GM12878 (cell line): ENCODE results near the gene MSGN1. TPM values are rescaled to one million over a fixed set of nuclear protein-coding genes. Genes with fewer than 3 reads are reported as not detected.

Source experiments
- BMI1 ChIP-seq: fragments of 450-650 bp; IDR thresholded peaks from 2 replicates; pipeline ENCODE4 v1.6.1; 2016; ENCODE audit warnings: mild to moderate bottlenecking, moderate library complexity, borderline replicate concordance
- BRCA1 ChIP-seq: IDR thresholded peaks from 2 replicates; pipeline ENCODE4 v1.6.1; 2011; ENCODE audit warnings: low read depth, low read length, improper control_type of control experiment
- CBFB ChIP-seq: IDR thresholded peaks from 2 replicates; pipeline ENCODE4 v1.6.1; 2016; ENCODE audit warnings: antibody characterized with exemption, low read depth
- CHD1 ChIP-seq: IDR thresholded peaks from 2 replicates; pipeline ENCODE4 v1.6.1; 2012; ENCODE audit warnings: low read depth, low read length, improper control_type of control experiment
- ETV6 ChIP-seq, 2 experiments: fragments of 450-650 bp in 1 of 2; IDR thresholded peaks in 1 of 2; conservative IDR thresholded peaks in 1 of 2; 2 replicates each; pipeline ENCODE4 v1.6.1; 2014; ENCODE audit warnings: antibody characterized with exemption in 1 of 2, borderline replicate concordance in 1 of 2, low read depth in 1 of 2, mild to moderate bottlenecking in 1 of 2, moderate library complexity in 1 of 2
- FOXM1 ChIP-seq: IDR thresholded peaks from 2 replicates; pipeline ENCODE4 v1.6.1; 2012; ENCODE audit warnings: low read depth, mild to moderate bottlenecking, inconsistent platforms, low read length, moderate library complexity
- HCFC1 ChIP-seq: fragments of 150-350 bp; IDR thresholded peaks from 2 replicates; pipeline ENCODE4 v1.6.1; 2014; ENCODE audit warnings: low read length
- IKZF1 ChIP-seq: fragments of 450-650 bp; conservative IDR thresholded peaks from 2 replicates; pipeline ENCODE4 v1.6.1; 2017; ENCODE audit warnings: antibody characterized with exemption, mild to moderate bottlenecking
- IKZF2 ChIP-seq, 2 experiments: fragments of 450-650 bp; IDR thresholded peaks; 2 replicates each; pipeline ENCODE4 v1.6.1; 2017; ENCODE audit warnings: mild to moderate bottlenecking in 2 of 2, moderate library complexity in 2 of 2
- IRF4 ChIP-seq: IDR thresholded peaks from 2 replicates; pipeline ENCODE4 v1.6.1; 2011; ENCODE audit warnings: low read depth, low read length
- LARP7 ChIP-seq: fragments of 450-650 bp; IDR thresholded peaks from 2 replicates; pipeline ENCODE4 v1.6.1; 2017; ENCODE audit warnings: mild to moderate bottlenecking
- MEF2A ChIP-seq: IDR thresholded peaks from 2 replicates; pipeline ENCODE4 v1.6.1; 2011; ENCODE audit warnings: low read depth, mild to moderate bottlenecking, low read length, moderate library complexity; ENCODE audit not compliant: insufficient read depth
- MTA2 ChIP-seq: fragments of 450-650 bp; IDR thresholded peaks from 2 replicates; pipeline ENCODE4 v1.6.1; 2016; ENCODE audit warnings: low read depth, mild to moderate bottlenecking, moderate library complexity
- NFIC ChIP-seq: IDR thresholded peaks from 2 replicates; pipeline ENCODE4 v1.6.1; 2012; ENCODE audit warnings: low read depth, mild to moderate bottlenecking, inconsistent platforms, low read length, moderate library complexity
- NFYA ChIP-seq: IDR thresholded peaks from 2 replicates; pipeline ENCODE4 v1.6.1; 2011; ENCODE audit warnings: low read depth, mild to moderate bottlenecking, low read length, improper control_type of control experiment, borderline replicate concordance
- NR2C1 ChIP-seq: fragments of 450-650 bp; IDR thresholded peaks from 2 replicates; pipeline ENCODE4 v1.6.1; 2017; ENCODE audit warnings: antibody characterized with exemption, mild to moderate bottlenecking, moderate library complexity
- RAD21 ChIP-seq: IDR thresholded peaks from 2 replicates; pipeline ENCODE4 v1.6.1; 2011; ENCODE audit warnings: mild to moderate bottlenecking, low read depth, low read length, moderate library complexity; ENCODE audit not compliant: insufficient read depth
- RAD51 ChIP-seq: fragments of 450-650 bp; IDR thresholded peaks from 2 replicates; pipeline ENCODE4 v1.6.1; 2016; ENCODE audit warnings: moderate library complexity, mild to moderate bottlenecking, inconsistent platforms
- RB1 ChIP-seq: fragments of 450-650 bp; formaldehyde crosslinking; IDR thresholded peaks from 2 replicates; pipeline ENCODE4 v1.6.1; 2017; ENCODE audit warnings: mild to moderate bottlenecking, borderline replicate concordance
- SIN3A ChIP-seq: IDR thresholded peaks from 2 replicates; pipeline ENCODE4 v1.6.1; 2012; ENCODE audit warnings: low read depth, low read length, improper control_type of control experiment
- SPI1 ChIP-seq: IDR thresholded peaks from 2 replicates; pipeline ENCODE4 v1.6.1; 2011; ENCODE audit warnings: low read depth, mild to moderate bottlenecking, low read length, moderate library complexity, borderline replicate concordance; ENCODE audit not compliant: insufficient read depth
- STAT3 ChIP-seq: IDR thresholded peaks from 2 replicates; pipeline ENCODE4 v1.6.1; 2011; ENCODE audit warnings: low read depth, low read length, improper control_type of control experiment
- TCF7 ChIP-seq: IDR thresholded peaks from 2 replicates; pipeline ENCODE4 v1.6.1; 2014; ENCODE audit warnings: antibody characterized with exemption, borderline replicate concordance
- YBX1 ChIP-seq: fragments of 450-650 bp; IDR thresholded peaks from 2 replicates; pipeline ENCODE4 v1.6.1; 2016; ENCODE audit warnings: antibody characterized with exemption
- ZNF207 ChIP-seq: fragments of 450-650 bp; IDR thresholded peaks from 2 replicates; pipeline ENCODE4 v1.6.1; 2014; ENCODE audit warnings: antibody characterized with exemption, mild to moderate bottlenecking, borderline replicate concordance
- ZNF384 ChIP-seq: IDR thresholded peaks from 2 replicates; pipeline ENCODE4 v1.6.1; 2012; ENCODE audit warnings: low read depth, mild to moderate bottlenecking, low read length, improper control_type of control experiment, borderline replicate concordance
- polyA plus RNA-seq, 11 experiments: library from polyadenylated mRNA; depleted of rRNA in 4 of 11; unstranded in 6 of 11; stranded (reverse) in 5 of 11; fragments of >200 nt; fragmentation: Nextera tagmentation in 4 of 11; fragmentation: Illumina TruSeq in 1 of 11; extraction: Ambion mirVana in 4 of 11; extraction: Trizol in 1 of 11; gene quantifications; 1 replicate in 1 of 11; 2 replicates in 10 of 11; pipeline versions ENCODE4 v1.2.1 to v1.2.3, GENCODE V29; 2011 to 2016; ENCODE audit warnings: inconsistent platforms in 2 of 11, missing spikeins in 2 of 11, low read depth in 1 of 11
- total RNA-seq, 4 experiments: library from RNA; depleted of rRNA in 3 of 4; stranded (reverse); fragments of >200 nt in 3 of 4; fragmentation: Illumina TruSeq in 1 of 4; extraction: Trizol in 1 of 4; gene quantifications; 2 replicates each; pipeline versions ENCODE4 v1.2.1 to v1.2.3, GENCODE V29; 2013 to 2021
- TF ChIP-seq, protein P1 (sequence below): fragments of 450-650 bp; IDR thresholded peaks from 2 replicates; pipeline ENCODE4 v1.6.1; 2016; ENCODE audit warnings: mild to moderate bottlenecking
- TF ChIP-seq, protein P2 (sequence below): fragments of 450-650 bp; IDR thresholded peaks from 2 replicates; pipeline ENCODE4 v1.6.1; 2016; ENCODE audit warnings: mild to moderate bottlenecking, moderate library complexity, borderline replicate concordance

Gene MSGN1
- total and polyA plus RNA-seq, 10 of the 15 experiments (the other 5 are each of a cell fraction or from before 2014, with no cell fraction given) = 0.27 TPM; not detected in 9

DNA sequence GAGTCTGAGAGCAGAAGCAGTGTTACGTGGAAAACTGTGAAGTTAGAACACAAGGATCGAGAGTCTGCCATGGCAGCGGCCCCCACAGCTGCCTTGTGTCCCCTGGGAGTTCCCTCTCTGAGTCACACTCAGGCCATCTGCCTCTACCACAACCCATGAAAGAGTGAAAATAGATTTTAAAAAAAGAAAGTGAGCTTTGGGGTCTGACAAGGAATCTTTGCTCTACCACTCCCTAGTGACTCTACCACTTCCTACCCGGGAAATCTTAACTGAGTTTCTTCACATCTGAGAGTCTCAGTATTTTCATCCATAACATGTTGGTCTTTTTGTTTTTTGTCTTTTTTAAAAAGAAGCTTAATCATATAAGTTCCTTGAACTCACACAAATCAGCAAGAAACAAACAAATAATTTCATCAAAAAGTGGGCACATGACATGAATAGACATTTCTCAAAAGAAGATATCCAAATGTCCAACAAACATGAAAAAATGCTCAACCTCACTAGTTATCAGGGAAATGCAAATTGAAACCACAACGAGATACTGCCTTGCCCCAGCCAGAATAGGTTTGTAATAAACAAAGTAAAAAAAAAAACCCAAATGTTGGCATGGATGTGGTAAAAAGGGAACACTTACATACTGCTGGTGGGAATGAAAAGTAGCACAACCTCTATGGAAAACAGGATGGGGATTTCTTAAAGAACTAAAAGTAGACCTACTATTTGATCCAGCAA, 2.4 kb upstream of the MSGN1 start (continued):
- TF ChIP-seq, protein P1, sequence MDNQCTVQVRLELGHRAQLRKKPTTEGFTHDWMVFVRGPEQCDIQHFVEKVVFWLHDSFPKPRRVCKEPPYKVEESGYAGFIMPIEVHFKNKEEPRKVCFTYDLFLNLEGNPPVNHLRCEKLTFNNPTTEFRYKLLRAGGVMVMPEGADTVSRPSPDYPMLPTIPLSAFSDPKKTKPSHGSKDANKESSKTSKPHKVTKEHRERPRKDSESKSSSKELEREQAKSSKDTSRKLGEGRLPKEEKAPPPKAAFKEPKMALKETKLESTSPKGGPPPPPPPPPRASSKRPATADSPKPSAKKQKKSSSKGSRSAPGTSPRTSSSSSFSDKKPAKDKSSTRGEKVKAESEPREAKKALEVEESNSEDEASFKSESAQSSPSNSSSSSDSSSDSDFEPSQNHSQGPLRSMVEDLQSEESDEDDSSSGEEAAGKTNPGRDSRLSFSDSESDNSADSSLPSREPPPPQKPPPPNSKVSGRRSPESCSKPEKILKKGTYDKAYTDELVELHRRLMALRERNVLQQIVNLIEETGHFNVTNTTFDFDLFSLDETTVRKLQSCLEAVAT = no peak
- TF ChIP-seq BRCA1 = no peak
- TF ChIP-seq YBX1 = peak; percentile 67; the same call in 1 of the 2 replicates
- TF ChIP-seq NR2C1 = no peak
- TF ChIP-seq IKZF1 = peak; percentile 99
- peak; percentile 95 for TF ChIP-seq MEF2A
- peak; percentile 68 for TF ChIP-seq CBFB
- TF ChIP-seq LARP7 = no peak
- TF ChIP-seq FOXM1 = peak; percentile 90
- peak; percentile 57; the same call in 1 of the 2 replicates for TF ChIP-seq RB1
- TF ChIP-seq ZNF207 = no peak
- no peak for TF ChIP-seq RAD51
- peak; percentile 68; the same call in 1 of the 2 replicates for TF ChIP-seq TCF7
- no peak for TF ChIP-seq SIN3A
- no peak for TF ChIP-seq CHD1
- no peak for TF ChIP-seq ZNF384
- 0 out of 2 replicates have a peak, but pooled peaks have one; percentile 3 for TF ChIP-seq RAD21
- peak; percentile 41; the same call in 1 of the 2 replicates for TF ChIP-seq IRF4
- TF ChIP-seq, protein P2, sequence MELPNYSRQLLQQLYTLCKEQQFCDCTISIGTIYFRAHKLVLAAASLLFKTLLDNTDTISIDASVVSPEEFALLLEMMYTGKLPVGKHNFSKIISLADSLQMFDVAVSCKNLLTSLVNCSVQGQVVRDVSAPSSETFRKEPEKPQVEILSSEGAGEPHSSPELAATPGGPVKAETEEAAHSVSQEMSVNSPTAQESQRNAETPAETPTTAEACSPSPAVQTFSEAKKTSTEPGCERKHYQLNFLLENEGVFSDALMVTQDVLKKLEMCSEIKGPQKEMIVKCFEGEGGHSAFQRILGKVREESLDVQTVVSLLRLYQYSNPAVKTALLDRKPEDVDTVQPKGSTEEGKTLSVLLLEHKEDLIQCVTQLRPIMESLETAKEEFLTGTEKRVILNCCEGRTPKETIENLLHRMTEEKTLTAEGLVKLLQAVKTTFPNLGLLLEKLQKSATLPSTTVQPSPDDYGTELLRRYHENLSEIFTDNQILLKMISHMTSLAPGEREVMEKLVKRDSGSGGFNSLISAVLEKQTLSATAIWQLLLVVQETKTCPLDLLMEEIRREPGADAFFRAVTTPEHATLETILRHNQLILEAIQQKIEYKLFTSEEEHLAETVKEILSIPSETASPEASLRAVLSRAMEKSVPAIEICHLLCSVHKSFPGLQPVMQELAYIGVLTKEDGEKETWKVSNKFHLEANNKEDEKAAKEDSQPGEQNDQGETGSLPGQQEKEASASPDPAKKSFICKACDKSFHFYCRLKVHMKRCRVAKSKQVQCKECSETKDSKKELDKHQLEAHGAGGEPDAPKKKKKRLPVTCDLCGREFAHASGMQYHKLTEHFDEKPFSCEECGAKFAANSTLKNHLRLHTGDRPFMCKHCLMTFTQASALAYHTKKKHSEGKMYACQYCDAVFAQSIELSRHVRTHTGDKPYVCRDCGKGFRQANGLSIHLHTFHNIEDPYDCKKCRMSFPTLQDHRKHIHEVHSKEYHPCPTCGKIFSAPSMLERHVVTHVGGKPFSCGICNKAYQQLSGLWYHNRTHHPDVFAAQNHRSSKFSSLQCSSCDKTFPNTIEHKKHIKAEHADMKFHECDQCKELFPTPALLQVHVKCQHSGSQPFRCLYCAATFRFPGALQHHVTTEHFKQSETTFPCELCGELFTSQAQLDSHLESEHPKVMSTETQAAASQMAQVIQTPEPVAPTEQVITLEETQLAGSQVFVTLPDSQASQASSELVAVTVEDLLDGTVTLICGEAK = no peak; the same call in 1 of the 2 replicates
- TF ChIP-seq MTA2 = peak; percentile 92
- no peak for TF ChIP-seq HCFC1
- no peak for TF ChIP-seq STAT3
- peak; percentile 97 for TF ChIP-seq NFIC
- peak in 1 of 2 experiments; percentile 78; a peak in 2 of 4 replicates for TF ChIP-seq ETV6 (conservative IDR thresholded peaks at IDR 0.05 in 1 of 2, IDR thresholded peaks at IDR 0.05 in 1 of 2; ENCODE audit: borderline replicate concordance in 1 of 2, low read depth in 1 of 2)
- TF ChIP-seq BMI1 = peak; percentile 70
- TF ChIP-seq IKZF2 (IDR thresholded peaks at IDR 0.05) = peak; percentile 98
- no peak for TF ChIP-seq NFYA
- TF ChIP-seq SPI1 = peak; percentile 56; the same call in 1 of the 2 replicates
